Thymus (tissue), 11 donors: Measurements from ENCODE around the gene CPNE8. TPM values are rescaled to one million over a fixed set of nuclear protein-coding genes. Genes with fewer than 3 reads are reported as not detected.

Experiments used
- DNase-seq, 9 donors: peaks; one replicate each; pipeline ENCODE4 v3.0.0-alpha.2; 2013; ENCODE audit warnings: low spot score in 9 of 9, low read depth in 6 of 9, missing footprints in 1 of 9
- H3K27ac ChIP-seq, 2 donors: one replicate each; pipeline ENCODE4 v1.5.1; 2013; ENCODE audit warnings: control low read depth in 1 of 2, low read depth in 1 of 2, low read length in 1 of 2, mild to moderate bottlenecking in 1 of 2, moderate library complexity in 1 of 2
- H3K27me3 ChIP-seq, 2 donors: one replicate each; pipeline ENCODE4 v1.5.1; 2013; ENCODE audit warnings: low read length in 1 of 2; ENCODE audit not compliant: control insufficient read depth in 2 of 2, insufficient read depth in 1 of 2
- H3K36me3 ChIP-seq, 2 donors: one replicate each; pipeline ENCODE4 v1.5.1; 2013; ENCODE audit warnings: low read length in 1 of 2, mild to moderate bottlenecking in 1 of 2, moderate library complexity in 1 of 2; ENCODE audit not compliant: control insufficient read depth in 2 of 2, insufficient read depth in 2 of 2
- H3K4me1 ChIP-seq, 2 donors: one replicate each; pipeline ENCODE4 v1.5.1; 2013; ENCODE audit warnings: low read length in 2 of 2; ENCODE audit not compliant: control insufficient read depth in 2 of 2, insufficient read depth in 2 of 2
- H3K4me3 ChIP-seq, 2 donors: one replicate each; pipeline ENCODE4 v1.5.1; 2013; ENCODE audit warnings: low read length in 2 of 2, control low read depth in 1 of 2, mild to moderate bottlenecking in 1 of 2
- H3K9me3 ChIP-seq, 2 donors: one replicate each; pipeline ENCODE4 v1.5.1; 2013; ENCODE audit warnings: low read length in 1 of 2, mild to moderate bottlenecking in 1 of 2; ENCODE audit not compliant: control insufficient read depth in 2 of 2, insufficient read depth in 1 of 2
- WGBS: extraction: QIAGEN DNeasy Blood & Tissue Kit; methylation state at CpG from one replicate; pipeline ENCODE4 v1.1.7; 2013; 5-methylcytosine and 5-hydroxymethylcytosine counted together
- polyA plus RNA-seq: library from polyadenylated mRNA; stranded (reverse); fragments of 200-250 nt; gene quantifications from one replicate; pipeline ENCODE4 v1.2.3, GENCODE V29; 2013
- total RNA-seq: library from RNA; stranded (reverse); fragments of 120-200 nt; gene quantifications from one replicate; pipeline ENCODE4 v1.2.4, GENCODE V29; 2013
- donor health status: healthy.

CPNE8 gene
- total and polyA plus RNA-seq, 2 donors: 5.1 to 13.4 TPM

DNA sequence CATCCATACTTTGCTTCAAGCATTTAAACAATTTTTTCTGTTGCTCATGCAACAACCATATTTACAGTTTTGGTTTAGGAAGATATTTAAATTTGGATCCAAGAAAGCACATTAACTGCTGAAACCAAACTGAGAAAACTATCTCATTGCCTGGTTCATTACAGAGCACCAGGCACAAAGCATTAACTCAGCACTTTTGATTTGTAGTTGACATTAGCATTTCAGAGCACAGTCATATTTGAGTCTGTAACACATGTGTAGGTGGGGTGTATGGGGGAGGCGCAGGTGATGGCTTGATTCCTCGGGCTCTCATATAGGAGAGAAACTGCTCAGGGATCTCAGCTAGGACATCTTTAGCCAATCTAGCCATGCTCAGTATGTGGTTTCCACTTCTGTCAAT is 251.7 kb downstream of the CPNE8 start:
- DNase-seq: no peak
- Histone ChIP-seq H3K27ac (no peak overlapping the region), H3K36me3 (no peaks in the 10 kb centered on the region), H3K27me3 (no peaks in the 10 kb centered on the region), H3K4me1 (no peaks in the 10 kb centered on the region), H3K9me3 (no peaks in the 10 kb centered on the region), H3K4me3 (no peak overlapping the region)
- WGBS: 94% methylated on average over 2 of the region's 2 CpGs

DNA sequence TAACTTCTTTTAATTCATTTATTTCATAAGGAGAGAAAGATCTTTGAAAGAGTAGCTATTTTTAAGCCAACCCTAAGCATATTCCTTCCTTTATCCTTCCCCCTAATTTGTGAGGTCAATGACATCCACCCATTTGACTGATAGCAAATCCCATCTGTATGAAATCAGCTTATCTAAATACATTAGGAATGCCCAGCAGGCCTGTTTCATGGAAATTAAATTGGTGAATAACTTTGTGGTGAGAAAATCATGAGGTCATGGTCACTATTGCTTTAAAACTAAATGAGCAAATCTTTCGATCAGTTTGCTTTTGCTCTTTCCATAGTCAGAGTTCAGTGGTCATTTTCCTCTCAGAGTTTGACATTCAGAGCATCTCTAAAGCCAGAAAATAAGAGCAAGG is 256.6 kb downstream of the CPNE8 start:
- Histone ChIP-seq H3K27me3 (no peaks in the 10 kb centered on the region), H3K36me3 (no peaks in the 10 kb centered on the region), H3K4me1 (no peaks in the 10 kb centered on the region), H3K9me3 (no peaks in the 10 kb centered on the region), H3K27ac (no peak overlapping the region), H3K4me3 (no peak overlapping the region)
- no peak for DNase-seq
- 97% methylated on average over 1 of the region's 1 CpG for WGBS

DNA sequence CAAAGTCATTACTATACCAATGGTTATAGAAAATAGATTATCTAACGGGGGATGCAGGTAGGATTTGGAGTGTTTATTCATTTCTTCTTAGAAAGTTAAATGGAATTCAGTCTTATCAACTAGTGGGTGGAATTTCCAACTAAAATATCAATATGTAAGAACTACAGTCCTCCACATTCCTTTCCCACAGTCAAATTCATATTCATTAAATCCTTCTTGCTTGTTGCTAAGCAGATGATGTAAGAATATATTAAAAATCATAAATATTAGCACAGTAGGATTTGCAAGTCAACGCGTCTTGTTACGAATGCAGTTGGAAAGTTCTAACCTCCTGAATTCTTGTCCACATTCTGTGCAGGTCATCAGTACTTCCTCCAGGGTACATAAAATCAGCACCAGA is 259.2 kb downstream of the CPNE8 start:
- H3K4me1 ChIP-seq: no peaks in the 10 kb centered on the region
- no peaks in the 10 kb centered on the region for H3K27me3 ChIP-seq
- DNase-seq: no peak
- H3K36me3 ChIP-seq: no peaks in the 10 kb centered on the region
- H3K27ac ChIP-seq: no peak overlapping the region
- H3K4me3 ChIP-seq: no peak overlapping the region
- H3K9me3 ChIP-seq: no peaks in the 10 kb centered on the region
- 84% methylated on average over 4 of the region's 4 CpGs for WGBS

DNA sequence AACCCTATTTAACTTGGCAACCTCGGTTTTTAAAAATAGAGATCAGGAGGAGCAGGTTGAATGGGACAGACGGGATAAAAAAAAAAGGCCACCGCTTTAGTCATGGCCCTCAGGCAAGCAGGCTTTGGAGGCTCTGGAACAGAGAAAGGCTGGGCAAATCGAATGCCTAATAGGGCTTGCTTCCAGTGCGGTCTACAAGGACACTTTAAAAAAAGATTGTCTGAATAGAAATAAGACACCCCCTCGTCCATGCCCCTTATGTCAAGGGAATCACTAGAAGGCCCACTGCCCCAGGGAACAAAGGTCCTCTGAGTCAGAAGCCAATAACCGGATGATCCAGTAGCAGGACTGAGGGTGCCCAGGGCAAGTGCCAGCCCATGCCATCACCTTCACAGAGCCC is 265.8 kb downstream of the CPNE8 start:
- DNase-seq: no peak
- Histone ChIP-seq H3K36me3 (no peaks in the 10 kb centered on the region), H3K4me1 (no peaks in the 10 kb centered on the region), H3K4me3 (no peak overlapping the region), H3K27me3 (no peaks in the 10 kb centered on the region), H3K27ac (no peak overlapping the region), H3K9me3 (no peaks in the 10 kb centered on the region)
- WGBS: 85% methylated on average over 7 of the region's 7 CpGs

DNA sequence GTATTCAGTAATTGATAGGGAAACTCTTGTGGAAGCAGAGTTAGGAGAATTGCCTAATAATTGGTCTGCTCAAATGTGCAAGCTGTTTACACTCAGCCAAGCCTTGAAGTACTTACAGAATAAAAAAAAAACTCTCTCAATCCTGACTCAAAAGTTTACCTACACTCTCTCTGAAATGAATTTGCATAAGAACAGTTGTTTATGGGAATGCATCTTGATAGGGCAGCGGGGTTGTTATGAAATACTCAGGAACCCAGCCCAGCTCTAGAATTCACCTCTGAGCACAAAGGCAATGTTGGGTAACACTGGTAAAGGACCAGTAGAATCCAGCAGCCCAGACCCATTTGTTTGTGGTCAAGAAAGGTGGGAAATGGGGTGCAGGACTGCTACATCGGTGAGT is 267.0 kb downstream of the CPNE8 start:
- no peaks in the 10 kb centered on the region for H3K9me3 ChIP-seq
- H3K4me1 ChIP-seq: no peaks in the 10 kb centered on the region
- no peaks in the 10 kb centered on the region for H3K27me3 ChIP-seq
- no peak for DNase-seq
- no peak overlapping the region for H3K4me3 ChIP-seq
- no peak overlapping the region for H3K27ac ChIP-seq
- H3K36me3 ChIP-seq: no peaks in the 10 kb centered on the region
- 96% methylated on average over 2 of the region's 2 CpGs for WGBS

DNA sequence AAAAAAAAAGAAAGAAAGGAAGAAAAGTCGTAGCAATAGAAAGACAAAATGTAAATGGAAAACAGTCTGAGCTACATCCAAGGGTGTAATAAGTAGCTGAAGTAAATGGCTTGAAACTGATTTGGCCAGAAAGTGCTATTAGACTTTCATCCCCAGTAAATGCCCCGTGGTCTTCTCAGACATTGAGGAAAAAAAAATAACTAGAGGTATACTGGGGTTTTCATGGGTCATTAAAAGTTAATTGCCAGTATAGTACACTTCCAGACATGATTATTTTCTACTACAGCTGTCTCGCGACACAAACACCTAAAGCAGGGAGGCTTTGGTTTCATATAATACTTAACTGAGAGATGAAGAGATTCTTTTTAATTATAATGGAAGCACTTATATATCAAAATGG is 271.9 kb downstream of the CPNE8 start:
- no peak for DNase-seq
- Histone ChIP-seq H3K4me3 (no peak overlapping the region), H3K9me3 (no peaks in the 10 kb centered on the region), H3K27me3 (no peaks in the 10 kb centered on the region), H3K4me1 (no peaks in the 10 kb centered on the region), H3K36me3 (no peaks in the 10 kb centered on the region), H3K27ac (no peak overlapping the region)
- 88% methylated on average over 4 of the region's 4 CpGs for WGBS

DNA sequence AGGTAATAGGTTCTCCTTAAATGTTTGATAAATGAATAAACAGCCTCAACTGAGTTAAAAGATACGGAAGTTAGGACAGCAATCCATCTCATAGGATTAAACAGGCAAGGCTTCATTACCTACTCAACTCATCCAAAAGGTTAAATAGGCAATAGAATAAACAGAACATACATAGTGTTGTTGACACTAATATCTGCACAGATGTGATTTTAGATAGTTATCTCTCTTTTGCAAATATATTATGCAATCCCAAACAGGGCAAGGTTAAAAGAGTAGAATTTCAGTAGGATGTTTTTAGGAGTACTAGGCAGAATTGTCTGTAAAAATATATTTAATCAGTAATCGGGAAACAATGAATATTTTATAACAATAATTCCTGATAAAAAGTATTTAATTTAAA is 276.3 kb downstream of the CPNE8 start:
- Histone ChIP-seq H3K27me3 (no peaks in the 10 kb centered on the region), H3K4me3 (no peak overlapping the region), H3K4me1 (no peaks in the 10 kb centered on the region), H3K36me3 (no peaks in the 10 kb centered on the region), H3K9me3 (no peaks in the 10 kb centered on the region), H3K27ac (no peak overlapping the region)
- 96% methylated on average over 2 of the region's 2 CpGs for WGBS
- no peak for DNase-seq

DNA sequence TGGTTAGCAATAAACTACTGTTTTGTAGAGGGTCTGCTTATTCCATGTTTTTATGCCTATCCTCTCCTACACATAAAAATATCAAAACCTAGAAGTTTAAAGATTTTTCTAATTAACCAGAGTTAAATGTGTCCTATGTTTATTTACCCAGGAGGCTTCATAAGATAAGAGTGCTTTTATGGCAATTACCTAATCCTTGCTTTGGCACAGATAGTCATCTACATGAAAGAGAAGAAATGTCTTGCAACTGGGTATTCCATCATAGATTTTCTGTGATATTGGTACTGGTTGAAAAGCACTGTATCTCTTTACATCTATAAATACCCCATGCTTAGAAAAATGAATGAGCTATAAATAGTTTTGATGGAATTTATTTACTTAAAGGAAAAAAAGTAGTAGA is 277.1 kb downstream of the CPNE8 start:
- H3K27ac ChIP-seq: no peak overlapping the region
- no peaks in the 10 kb centered on the region for H3K27me3 ChIP-seq
- H3K9me3 ChIP-seq: no peaks in the 10 kb centered on the region
- no peak overlapping the region for H3K4me3 ChIP-seq
- H3K4me1 ChIP-seq: no peaks in the 10 kb centered on the region
- H3K36me3 ChIP-seq: no peaks in the 10 kb centered on the region
- DNase-seq: no peak

DNA sequence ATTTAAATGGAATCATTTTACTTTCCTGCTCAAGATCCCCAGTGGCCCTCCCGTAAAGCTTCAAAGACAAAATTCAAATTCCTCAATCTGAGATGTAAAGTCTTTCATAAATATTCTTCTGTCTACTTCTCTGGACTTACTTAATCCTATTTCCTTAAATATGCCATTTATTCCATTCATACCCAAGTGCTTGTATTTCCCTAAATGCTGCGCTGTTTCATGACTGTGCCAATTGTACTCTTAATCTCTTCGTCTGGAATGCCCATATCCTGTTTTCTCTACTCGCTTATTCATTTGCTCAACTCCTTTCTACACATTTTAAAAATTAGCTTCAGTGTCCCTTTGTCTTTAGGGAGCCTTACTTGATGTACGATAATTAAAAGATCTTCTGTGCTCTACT is 280.1 kb downstream of the CPNE8 start:
- no peaks in the 10 kb centered on the region for H3K27me3 ChIP-seq
- H3K4me1 ChIP-seq: no peaks in the 10 kb centered on the region
- no peak overlapping the region for H3K4me3 ChIP-seq
- WGBS: 96% methylated on average over 5 of the region's 5 CpGs
- DNase-seq: no peak
- H3K36me3 ChIP-seq: no peaks in the 10 kb centered on the region
- no peaks in the 10 kb centered on the region for H3K9me3 ChIP-seq
- no peak overlapping the region for H3K27ac ChIP-seq

DNA sequence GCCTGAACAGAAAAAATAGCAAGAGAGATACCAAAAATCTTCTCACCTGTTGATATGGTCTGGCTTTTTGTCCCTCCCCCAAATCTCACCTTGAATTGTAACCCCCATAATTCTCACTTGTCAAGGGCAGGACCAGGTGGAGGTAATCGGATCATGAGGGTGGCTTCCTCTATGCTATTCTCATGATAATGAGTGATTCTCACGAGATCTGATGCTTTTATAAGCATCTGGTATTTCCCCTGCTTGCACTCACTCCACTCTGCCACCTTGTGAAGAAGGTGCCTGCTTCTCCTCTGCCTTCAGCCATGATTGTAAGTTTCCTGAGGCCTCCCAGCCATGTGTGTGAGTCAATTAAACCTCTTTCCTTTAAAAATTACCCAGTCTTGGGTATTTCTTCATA is 291.2 kb downstream of the CPNE8 start:
- Histone ChIP-seq H3K9me3 (no peaks in the 10 kb centered on the region), H3K27ac (no peak overlapping the region), H3K27me3 (no peaks in the 10 kb centered on the region), H3K4me3 (no peak overlapping the region), H3K36me3 (no peaks in the 10 kb centered on the region), H3K4me1 (no peaks in the 10 kb centered on the region)
- 88% methylated on average over 2 of the region's 2 CpGs for WGBS
- no peak for DNase-seq
